H1 (cell line): ENCODE data around the gene GPR156. TPM values are rescaled to one million over a fixed set of nuclear protein-coding genes. Genes with fewer than 3 reads are reported as not detected.

ENCODE experiments used
- NANOG ChIP-seq: IDR thresholded peaks from 2 replicates; pipeline ENCODE4 v1.6.1; 2011; ENCODE audit warnings: low read length, low read depth, mild to moderate bottlenecking, inconsistent platforms; ENCODE audit not compliant: insufficient read depth, poor library complexity, severe bottlenecking
- RNF2 ChIP-seq: fragments of 200-900, 300-1000 bp; sonication (generic); IDR thresholded peaks from 2 replicates; pipeline ENCODE4 v1.7.1; 2016; ENCODE audit warnings: borderline replicate concordance, low read depth, mild to moderate bottlenecking, antibody characterized with exemption, low read length; ENCODE audit not compliant: poor library complexity, severe bottlenecking; ENCODE audit errors: missing control alignments
- polyA plus RNA-seq, 7 experiments: library from polyadenylated mRNA; depleted of rRNA in 3 of 7; stranded (reverse) in 5 of 7; unstranded in 2 of 7; fragments of >200 nt in 5 of 7; fragments of 200-250 nt in 2 of 7; gene quantifications; 1 replicate in 5 of 7; 2 replicates in 1 of 7; 4 replicates in 1 of 7; pipeline versions ENCODE4 v1.2.1 to v1.2.3, GENCODE V29; 2011 to 2013; ENCODE audit warnings: missing spikeins in 2 of 7, mixed read lengths in 2 of 7
- total RNA-seq: library from RNA; stranded (reverse); fragmentation: NEBNext Ultra II Directional; extraction: Animal tissue kit (Norgen Biotek cat#: 25700); gene quantifications from 2 replicates; pipeline ENCODE4 v1.2.1, GENCODE V29; 2021
- TF ChIP-seq, protein P1 (sequence below): fragments of 300-600 bp; sonication (generic); IDR thresholded peaks from 2 replicates; pipeline ENCODE4 v1.7.1; 2012; ENCODE audit warnings: low read length, moderate library complexity, mild to moderate bottlenecking, inconsistent platforms; ENCODE audit not compliant: insufficient replicate concordance

Gene GPR156
- total and polyA plus RNA-seq, 2 of the 8 experiments (the other 6 are each of a cell fraction or from before 2014, with no cell fraction given) = 1.6 to 1.8 TPM

GRCh38 chr3:120137548-120137947, 147.5 kb downstream of the GPR156 start (continued):
- TF ChIP-seq, protein P1, sequence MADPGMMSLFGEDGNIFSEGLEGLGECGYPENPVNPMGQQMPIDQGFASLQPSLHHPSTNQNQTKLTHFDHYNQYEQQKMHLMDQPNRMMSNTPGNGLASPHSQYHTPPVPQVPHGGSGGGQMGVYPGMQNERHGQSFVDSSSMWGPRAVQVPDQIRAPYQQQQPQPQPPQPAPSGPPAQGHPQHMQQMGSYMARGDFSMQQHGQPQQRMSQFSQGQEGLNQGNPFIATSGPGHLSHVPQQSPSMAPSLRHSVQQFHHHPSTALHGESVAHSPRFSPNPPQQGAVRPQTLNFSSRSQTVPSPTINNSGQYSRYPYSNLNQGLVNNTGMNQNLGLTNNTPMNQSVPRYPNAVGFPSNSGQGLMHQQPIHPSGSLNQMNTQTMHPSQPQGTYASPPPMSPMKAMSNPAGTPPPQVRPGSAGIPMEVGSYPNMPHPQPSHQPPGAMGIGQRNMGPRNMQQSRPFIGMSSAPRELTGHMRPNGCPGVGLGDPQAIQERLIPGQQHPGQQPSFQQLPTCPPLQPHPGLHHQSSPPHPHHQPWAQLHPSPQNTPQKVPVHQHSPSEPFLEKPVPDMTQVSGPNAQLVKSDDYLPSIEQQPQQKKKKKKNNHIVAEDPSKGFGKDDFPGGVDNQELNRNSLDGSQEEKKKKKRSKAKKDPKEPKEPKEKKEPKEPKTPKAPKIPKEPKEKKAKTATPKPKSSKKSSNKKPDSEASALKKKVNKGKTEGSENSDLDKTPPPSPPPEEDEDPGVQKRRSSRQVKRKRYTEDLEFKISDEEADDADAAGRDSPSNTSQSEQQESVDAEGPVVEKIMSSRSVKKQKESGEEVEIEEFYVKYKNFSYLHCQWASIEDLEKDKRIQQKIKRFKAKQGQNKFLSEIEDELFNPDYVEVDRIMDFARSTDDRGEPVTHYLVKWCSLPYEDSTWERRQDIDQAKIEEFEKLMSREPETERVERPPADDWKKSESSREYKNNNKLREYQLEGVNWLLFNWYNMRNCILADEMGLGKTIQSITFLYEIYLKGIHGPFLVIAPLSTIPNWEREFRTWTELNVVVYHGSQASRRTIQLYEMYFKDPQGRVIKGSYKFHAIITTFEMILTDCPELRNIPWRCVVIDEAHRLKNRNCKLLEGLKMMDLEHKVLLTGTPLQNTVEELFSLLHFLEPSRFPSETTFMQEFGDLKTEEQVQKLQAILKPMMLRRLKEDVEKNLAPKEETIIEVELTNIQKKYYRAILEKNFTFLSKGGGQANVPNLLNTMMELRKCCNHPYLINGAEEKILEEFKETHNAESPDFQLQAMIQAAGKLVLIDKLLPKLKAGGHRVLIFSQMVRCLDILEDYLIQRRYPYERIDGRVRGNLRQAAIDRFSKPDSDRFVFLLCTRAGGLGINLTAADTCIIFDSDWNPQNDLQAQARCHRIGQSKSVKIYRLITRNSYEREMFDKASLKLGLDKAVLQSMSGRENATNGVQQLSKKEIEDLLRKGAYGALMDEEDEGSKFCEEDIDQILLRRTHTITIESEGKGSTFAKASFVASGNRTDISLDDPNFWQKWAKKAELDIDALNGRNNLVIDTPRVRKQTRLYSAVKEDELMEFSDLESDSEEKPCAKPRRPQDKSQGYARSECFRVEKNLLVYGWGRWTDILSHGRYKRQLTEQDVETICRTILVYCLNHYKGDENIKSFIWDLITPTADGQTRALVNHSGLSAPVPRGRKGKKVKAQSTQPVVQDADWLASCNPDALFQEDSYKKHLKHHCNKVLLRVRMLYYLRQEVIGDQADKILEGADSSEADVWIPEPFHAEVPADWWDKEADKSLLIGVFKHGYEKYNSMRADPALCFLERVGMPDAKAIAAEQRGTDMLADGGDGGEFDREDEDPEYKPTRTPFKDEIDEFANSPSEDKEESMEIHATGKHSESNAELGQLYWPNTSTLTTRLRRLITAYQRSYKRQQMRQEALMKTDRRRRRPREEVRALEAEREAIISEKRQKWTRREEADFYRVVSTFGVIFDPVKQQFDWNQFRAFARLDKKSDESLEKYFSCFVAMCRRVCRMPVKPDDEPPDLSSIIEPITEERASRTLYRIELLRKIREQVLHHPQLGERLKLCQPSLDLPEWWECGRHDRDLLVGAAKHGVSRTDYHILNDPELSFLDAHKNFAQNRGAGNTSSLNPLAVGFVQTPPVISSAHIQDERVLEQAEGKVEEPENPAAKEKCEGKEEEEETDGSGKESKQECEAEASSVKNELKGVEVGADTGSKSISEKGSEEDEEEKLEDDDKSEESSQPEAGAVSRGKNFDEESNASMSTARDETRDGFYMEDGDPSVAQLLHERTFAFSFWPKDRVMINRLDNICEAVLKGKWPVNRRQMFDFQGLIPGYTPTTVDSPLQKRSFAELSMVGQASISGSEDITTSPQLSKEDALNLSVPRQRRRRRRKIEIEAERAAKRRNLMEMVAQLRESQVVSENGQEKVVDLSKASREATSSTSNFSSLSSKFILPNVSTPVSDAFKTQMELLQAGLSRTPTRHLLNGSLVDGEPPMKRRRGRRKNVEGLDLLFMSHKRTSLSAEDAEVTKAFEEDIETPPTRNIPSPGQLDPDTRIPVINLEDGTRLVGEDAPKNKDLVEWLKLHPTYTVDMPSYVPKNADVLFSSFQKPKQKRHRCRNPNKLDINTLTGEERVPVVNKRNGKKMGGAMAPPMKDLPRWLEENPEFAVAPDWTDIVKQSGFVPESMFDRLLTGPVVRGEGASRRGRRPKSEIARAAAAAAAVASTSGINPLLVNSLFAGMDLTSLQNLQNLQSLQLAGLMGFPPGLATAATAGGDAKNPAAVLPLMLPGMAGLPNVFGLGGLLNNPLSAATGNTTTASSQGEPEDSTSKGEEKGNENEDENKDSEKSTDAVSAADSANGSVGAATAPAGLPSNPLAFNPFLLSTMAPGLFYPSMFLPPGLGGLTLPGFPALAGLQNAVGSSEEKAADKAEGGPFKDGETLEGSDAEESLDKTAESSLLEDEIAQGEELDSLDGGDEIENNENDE = no peak
- no peak for TF ChIP-seq RNF2
- TF ChIP-seq NANOG = no peak
